ENCODE measurements around the gene EML4.
"Not testable (repeated sequence)": the region's sequence is repeated elsewhere in the genome, so short reads cannot be mapped to it uniquely, and the experiment has no call there.

EML4 gene

GRCh38 chr2:42270757-42271156 is 101.6 kb downstream of the EML4 start:
- DNase-seq, result no peak

- DNase-seq, result not testable (repeated sequence)
Measured at GRCh38 chr2:42271246-42271645, 102.1 kb downstream of the EML4 start.

- DNase-seq, result no peak
Measured at GRCh38 chr2:42274863-42275262, 105.7 kb downstream of the EML4 start.

GRCh38 chr2:42281416-42282081 is 112.4 kb downstream of the EML4 start:
- DNase-seq, result no peak

GRCh38 chr2:42284019-42284418 is 114.9 kb downstream of the EML4 start:
- no peak for DNase-seq

- no peak for DNase-seq
Measured at GRCh38 chr2:42286268-42286946, 117.3 kb downstream of the EML4 start.

GRCh38 chr2:42288811-42289210 is 119.7 kb downstream of the EML4 start:
- no peak for DNase-seq

GRCh38 chr2:42289222-42289621 is 120.1 kb downstream of the EML4 start:
- no peak for DNase-seq

- DNase-seq, result no peak
Measured at GRCh38 chr2:42290005-42290404, 120.9 kb downstream of the EML4 start.

GRCh38 chr2:42293019-42293418 is 123.9 kb downstream of the EML4 start:
- no peak for DNase-seq

- DNase-seq, result no peak
Measured at GRCh38 chr2:42296226-42296625, 127.1 kb downstream of the EML4 start.

GRCh38 chr2:42297322-42297936 is 128.3 kb downstream of the EML4 start:
- DNase-seq, result no peak

- no peak for DNase-seq
Measured at GRCh38 chr2:42298132-42298531, 129.0 kb downstream of the EML4 start.

- no peak for DNase-seq
Measured at GRCh38 chr2:42298996-42299754, 130.0 kb downstream of the EML4 start.

GRCh38 chr2:42300527-42300926 is 131.4 kb downstream of the EML4 start:
- no peak for DNase-seq

- no peak for DNase-seq
Measured at GRCh38 chr2:42303252-42303651, 134.1 kb downstream of the EML4 start.

- no peak for DNase-seq
Measured at GRCh38 chr2:42304059-42304713, 135.0 kb downstream of the EML4 start.

- no peak for DNase-seq
Measured at GRCh38 chr2:42307180-42307579, 138.0 kb downstream of the EML4 start.

- no peak for DNase-seq
Measured at GRCh38 chr2:42309366-42309765, 140.2 kb downstream of the EML4 start.

- no peak for DNase-seq
Measured at GRCh38 chr2:42310007-42310515, 140.9 kb downstream of the EML4 start.

- DNase-seq, result no peak
Measured at GRCh38 chr2:42312106-42312505, 143.0 kb downstream of the EML4 start.

- DNase-seq, result no peak
Measured at GRCh38 chr2:42314892-42315468, 145.8 kb downstream of the EML4 start.
